H1 (cell line): ENCODE measurements around the gene GARNL3. TPM values are rescaled to one million over a fixed set of nuclear protein-coding genes. Genes with fewer than 3 reads are reported as not detected.

ENCODE experiments used
- JUND ChIP-seq: IDR thresholded peaks from 2 replicates; pipeline ENCODE4 v1.6.1; 2011; ENCODE audit warnings: mild to moderate bottlenecking, improper control_type of control experiment, low read length
- SIRT6 ChIP-seq: IDR thresholded peaks from one replicate; pipeline ENCODE4 v1.7.1; 2012; ENCODE audit warnings: low read length, inconsistent platforms
- SP1 ChIP-seq: IDR thresholded peaks from 2 replicates; pipeline ENCODE4 v1.6.1; 2011; ENCODE audit warnings: low read depth, low read length
- YY1 ChIP-seq: IDR thresholded peaks from 2 replicates; pipeline ENCODE4 v1.6.1; 2011; ENCODE audit warnings: low read depth, mild to moderate bottlenecking, low read length
- polyA plus RNA-seq, 7 experiments: library from polyadenylated mRNA; depleted of rRNA in 3 of 7; stranded (reverse) in 5 of 7; unstranded in 2 of 7; fragments of >200 nt in 5 of 7; fragments of 200-250 nt in 2 of 7; gene quantifications; 1 replicate in 5 of 7; 2 replicates in 1 of 7; 4 replicates in 1 of 7; pipeline versions ENCODE4 v1.2.1 to v1.2.3, GENCODE V29; 2011 to 2013; ENCODE audit warnings: missing spikeins in 2 of 7, mixed read lengths in 2 of 7
- total RNA-seq: library from RNA; stranded (reverse); fragmentation: NEBNext Ultra II Directional; extraction: Animal tissue kit (Norgen Biotek cat#: 25700); gene quantifications from 2 replicates; pipeline ENCODE4 v1.2.1, GENCODE V29; 2021

The GARNL3 gene
- total and polyA plus RNA-seq, 2 of the 8 experiments (the other 6 are each of a cell fraction or from before 2014, with no cell fraction given), result 6.5 to 18.3 TPM

GRCh38 chr9:127390248-127390545, 125.6 kb downstream of the GARNL3 start (continued):
- TF ChIP-seq SP1 (no peak), YY1 (no peak), JUND (no peak), SIRT6 (no peak)
